HG02642 (cell line): Measurements from ENCODE around the gene DHRSX.
"Not testable (repeated sequence)": the region's sequence is repeated elsewhere in the genome, so short reads cannot be mapped to it uniquely, and the experiment has no call there.

ENCODE experiments used
- ATAC-seq: cut with Tn5 transposase; IDR thresholded peaks from one replicate; pipeline ENCODE4 v1.9.1; 2021; ENCODE audit warnings: mild to moderate bottlenecking; ENCODE audit not compliant: unreplicated experiment, poor library complexity

Gene DHRSX

DNA sequence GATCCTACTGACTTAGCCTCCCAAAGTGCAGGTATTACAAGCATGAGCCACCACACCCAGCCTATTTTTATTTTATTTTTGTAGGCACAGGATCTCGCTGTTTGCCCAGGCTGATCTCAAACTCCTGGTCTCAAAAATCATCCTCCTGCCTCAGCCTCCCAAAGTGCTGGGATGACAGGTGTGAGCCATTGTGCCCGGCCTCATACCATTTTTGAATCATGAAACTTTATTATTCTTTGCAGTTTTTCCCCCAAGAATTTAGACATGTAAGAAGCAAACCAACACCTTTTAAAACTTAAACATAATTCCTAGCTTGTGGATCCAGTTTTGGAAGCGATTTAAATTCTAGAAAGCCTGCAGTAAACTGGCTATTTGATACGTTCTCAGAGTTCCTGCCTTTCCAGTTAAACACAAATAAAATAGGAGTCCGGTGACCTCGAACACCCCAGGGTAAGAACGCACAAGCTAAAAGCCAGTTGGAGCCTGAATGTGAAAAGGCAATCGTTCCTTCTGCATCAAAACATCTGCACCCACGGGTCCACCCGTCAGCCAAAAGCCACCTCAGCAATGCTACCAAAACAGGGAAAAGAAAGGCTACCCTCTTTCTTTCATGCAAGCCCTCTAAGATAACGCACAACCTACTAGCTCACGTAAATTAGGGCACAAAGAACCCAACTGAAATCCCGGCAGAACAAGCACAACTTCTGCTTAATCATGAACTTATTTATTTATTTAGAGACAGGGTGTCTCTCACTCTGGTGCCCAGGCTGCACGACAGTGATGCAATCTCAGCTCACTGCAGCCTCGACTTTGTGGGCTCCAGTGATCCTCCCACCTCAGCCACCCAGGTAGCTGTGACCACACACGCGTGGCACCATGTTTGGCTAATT, 39.7 kb downstream of the DHRSX start:
- ATAC-seq = not testable (repeated sequence)

DNA sequence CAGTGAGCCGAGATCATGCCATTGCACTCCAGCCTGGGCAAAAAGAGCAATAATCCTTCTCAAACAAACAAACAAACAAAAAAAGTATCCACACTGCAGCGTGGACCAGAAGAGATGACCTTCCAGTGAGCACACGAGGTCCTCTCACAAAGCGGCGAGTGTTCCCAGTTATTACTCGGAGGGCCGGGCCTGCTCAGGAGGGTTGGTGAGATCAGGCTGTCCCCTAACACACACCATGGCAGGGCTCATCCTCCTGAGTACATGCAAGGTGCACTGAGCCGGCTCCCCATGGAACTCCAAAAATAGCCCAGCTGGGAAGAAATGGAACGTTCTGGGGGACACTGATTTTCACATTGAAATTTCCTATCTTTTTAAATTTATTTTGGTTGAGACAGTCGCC, 40.7 kb downstream of the DHRSX start:
- not testable (repeated sequence) for ATAC-seq

DNA sequence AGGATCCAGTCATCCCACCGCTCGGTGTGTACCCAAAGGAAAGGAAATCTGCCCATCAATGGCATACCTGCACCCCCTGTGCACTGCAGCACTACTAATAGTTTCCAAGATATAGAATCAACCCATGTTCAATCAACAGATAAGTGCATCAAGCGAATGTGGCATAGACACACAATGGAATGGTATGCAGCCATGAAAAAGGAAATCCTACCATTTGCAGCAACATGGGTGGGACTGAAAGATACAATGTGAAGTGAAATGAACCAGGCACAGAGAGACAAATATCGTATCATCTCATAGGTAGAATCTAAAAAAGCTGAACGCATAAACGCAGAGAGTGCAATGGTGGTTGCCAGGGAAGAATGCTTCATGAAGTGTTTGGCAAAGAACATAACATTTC, 42.5 kb downstream of the DHRSX start:
- ATAC-seq = no peak

DNA sequence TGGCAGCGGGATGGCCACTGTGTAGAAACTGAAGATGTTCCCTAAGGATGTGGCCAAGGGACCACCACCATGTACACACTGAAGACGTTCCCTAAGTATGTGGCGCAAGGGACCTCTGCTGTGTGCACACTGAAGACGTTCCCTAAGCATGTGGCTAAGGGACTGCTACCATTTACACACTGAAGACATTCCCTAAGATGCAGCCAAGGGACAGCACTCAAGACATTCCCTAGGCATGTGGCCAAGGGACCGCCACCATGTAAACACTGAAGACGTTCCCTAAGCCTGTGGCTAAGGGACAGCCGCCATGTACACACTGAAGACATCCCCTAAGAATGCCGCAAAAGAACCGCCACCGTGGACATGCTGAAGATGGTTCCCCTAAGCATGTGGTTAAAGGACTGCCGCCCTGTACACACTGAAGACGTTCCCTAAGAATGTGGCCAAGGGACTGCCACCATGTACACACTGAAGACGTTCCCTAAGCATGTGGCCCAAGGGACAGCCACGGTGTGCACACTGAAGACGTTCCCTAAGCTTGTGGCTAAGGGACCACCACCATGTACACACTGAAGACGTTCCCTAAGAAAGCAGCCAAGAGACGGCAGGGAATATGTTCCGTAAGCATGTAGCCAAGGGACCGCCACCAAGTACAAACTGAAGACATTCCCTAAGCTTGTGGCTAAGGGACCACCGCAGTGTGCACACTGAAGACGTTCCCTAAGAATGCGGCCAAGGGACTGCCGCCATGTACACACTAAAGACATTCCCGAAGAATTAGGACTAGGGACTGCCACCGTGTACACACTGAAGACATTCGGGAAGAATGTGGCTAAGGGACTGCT, 43.3 kb downstream of the DHRSX start:
- no peak for ATAC-seq

DNA sequence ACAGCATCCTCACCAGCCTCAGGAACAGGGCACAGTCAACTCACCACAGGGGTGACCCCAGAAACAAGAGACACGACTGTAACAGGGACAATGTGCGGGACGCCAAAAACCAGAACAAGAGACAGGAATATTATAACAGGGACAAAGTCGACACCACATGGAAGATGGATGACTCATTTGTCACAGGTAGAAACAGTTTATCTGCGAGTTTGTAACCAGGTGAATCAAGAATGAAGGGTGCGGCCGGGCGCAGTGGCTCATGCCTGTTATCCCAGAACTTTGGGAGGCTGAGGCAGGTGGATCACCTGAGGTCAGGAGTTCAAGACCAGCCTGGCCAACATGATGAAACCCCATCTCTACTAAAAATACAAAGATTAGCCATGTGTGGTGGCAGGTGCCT, 44.7 kb downstream of the DHRSX start:
- ATAC-seq = not testable (repeated sequence)

DNA sequence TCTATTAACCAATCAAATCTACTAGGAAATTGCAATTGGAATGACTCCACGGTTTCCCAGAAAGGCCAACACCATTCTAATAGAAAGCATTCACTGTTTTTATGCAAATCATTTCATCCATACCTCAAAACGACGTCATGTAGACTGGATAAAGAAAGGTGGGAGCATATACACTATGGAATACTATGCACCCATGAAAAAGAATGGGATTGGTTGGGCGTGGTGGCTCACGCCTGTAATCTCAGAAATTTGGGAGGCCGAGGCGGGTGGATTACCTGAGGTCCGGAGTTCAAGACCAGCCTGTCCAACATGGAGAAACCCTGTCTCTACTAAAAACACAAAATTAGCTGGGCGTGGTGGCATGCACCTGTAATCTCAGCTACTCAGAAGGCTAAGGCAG, 46.2 kb downstream of the DHRSX start:
- not testable (repeated sequence) for ATAC-seq

DNA sequence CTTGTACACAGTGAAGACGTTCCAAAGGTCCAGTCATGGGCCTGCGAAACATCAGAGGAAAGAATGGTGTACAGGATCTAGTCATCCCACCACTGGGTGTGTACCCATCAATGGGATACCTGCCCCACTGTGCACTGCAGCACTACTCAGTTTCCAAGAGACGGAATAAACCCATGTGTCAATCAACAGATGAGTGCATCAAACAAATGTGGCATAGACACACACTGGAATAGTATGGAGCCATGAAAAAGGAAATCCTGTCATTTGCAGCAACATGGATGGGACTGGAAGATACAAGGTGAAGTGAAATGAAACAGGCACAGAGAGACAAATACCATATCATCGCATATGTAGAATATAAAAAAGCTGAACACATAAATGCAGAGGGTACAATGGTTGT, 48.0 kb downstream of the DHRSX start:
- ATAC-seq = no peak

DNA sequence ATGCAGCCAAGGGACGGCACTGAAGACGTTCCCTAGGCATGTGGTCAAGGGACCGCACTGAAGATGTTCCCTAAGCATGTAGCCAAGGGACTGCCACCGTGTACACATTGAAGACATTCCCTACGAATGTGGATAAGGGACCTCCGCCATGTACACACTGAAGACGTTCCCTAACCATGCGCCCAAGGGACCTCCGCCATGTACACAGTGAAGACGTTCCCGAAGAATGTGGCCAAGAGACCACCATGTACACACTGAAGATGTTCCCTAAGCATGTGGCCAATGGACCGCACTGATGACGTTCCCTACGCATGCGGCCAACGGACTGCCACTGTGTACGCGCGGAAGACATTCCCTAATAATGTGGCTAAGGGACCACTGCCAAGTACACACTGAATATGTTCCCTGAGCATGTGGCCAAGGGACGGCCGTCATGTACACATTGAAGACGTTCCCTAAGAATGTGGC, 48.4 kb downstream of the DHRSX start:
- no peak for ATAC-seq

DNA sequence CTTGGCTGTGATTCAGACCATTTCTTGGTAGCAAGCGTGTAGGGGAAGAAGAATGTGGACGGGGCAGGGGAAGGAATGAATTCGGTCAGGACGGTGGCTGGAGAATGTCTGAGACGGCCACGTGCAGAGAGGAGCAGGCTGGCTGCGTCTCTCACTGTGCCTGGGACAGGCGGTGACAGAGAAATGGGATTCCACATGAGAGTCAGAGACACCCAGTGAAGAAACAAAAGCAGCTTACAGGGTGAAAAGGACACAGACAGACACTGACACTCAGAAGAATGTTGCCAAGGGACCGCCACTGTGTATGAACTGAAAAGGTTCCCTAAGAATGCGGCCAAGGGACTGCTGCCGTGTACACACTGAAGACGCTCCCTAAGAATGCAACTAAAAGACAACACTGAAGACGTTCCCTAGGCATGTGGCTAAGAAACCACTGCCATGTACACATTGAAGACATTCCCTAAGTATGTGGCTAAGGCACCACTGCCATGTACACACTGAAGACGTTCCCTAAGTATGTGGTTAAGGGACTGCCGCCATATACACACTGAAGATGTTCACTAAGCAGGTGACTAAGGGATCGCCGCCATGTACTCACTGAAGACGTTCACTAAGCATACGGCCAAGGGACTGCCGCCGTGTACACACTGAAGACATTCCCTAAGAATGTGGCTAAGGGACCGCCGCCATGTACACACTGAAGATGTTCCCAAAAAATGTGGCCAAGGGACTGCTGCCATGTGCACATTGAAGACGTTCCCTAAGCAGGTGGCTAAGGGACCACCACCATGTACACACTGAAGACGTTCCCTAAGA, 49.1 kb downstream of the DHRSX start:
- ATAC-seq = no peak

DNA sequence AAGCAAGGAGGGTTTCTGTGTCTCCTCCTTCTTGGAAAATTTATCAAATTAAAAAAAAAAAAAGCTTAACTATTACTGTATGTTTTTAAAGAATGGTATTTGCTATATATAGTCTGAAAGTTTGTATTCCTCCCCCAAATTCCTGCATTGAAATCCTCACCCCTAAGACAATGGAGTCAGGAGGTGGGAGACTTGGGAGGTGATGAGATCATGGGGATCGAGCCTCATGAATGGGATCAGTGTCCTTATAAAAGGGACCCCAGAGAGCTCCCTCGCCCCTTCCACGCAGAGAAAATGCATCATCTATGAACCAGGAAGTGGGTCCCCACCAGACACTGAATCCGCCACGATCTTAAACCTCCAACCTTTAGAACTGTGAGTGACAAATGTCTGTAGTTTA, 50.1 kb downstream of the DHRSX start:
- ATAC-seq = no peak

DNA sequence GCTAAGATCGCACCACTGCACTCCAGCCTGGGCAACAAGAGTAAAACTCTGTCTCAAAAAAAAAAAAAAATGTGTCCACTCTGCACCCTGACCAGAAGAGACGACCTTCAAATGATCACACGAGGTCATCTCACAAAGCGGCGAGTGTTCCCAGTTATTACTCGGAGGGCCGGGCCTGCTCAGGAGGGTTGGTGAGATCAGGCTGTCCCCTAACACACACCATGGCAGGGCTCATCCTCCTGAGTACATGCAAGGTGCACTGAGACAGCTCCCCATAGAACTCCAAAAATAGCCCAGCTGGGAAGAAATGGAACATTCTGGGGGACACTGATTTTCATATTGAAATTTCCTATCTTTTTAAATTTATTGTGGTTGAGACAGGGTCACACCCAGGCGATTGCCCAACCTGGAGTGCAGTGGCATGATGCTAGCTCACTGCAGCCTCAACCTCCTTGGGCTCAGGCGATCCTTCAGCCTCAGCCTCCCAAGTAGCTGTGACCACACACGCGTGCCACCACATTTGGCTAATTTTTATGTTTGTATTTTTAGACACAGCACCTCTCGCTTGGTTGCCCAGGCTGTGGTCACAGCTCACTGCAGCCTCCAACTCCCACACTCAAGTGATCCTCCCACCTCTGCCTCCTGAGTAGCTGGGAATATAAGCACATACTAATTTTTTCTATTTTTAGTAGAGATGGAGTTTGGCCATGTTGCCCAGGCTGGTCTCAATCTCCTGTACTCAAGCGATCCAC, 51.5 kb downstream of the DHRSX start:
- no peak for ATAC-seq

DNA sequence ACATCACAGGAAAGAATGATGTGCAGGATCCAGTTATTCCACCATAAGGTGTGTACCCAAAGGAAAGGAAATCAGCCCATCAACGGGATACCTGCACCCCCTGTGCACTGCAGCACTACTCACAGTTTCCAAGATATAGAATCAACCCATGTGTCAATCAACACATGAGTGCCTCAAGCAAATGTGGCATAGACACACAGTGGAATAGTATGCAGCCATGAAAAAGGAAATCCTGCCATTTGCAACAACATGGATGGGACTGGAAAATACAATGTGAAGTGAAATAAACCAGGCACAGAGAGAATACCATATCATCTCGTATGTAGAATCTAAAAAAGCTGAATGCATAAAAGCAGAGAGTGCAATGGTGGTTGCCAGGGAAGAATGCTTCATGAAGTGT, 53.3 kb downstream of the DHRSX start:
- no peak for ATAC-seq

DNA sequence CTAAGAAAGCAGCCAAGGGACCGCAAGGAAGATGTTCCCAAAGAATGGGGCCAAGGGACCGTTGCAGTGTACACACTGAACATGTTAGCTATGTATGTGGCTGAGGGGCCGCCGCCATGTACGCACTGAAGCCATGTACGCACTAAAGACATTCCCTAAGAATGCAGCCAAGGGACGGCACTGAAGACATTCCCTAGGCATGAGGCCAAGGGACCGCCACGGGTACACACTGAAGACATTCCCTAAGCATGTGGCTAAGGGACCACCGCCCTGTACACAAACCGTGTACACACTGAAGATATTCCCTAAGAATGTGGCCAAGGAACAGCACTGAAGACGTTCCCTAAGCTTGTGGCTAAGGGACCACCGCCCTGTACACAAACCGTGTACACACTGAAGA, 54.0 kb downstream of the DHRSX start:
- no peak for ATAC-seq

DNA sequence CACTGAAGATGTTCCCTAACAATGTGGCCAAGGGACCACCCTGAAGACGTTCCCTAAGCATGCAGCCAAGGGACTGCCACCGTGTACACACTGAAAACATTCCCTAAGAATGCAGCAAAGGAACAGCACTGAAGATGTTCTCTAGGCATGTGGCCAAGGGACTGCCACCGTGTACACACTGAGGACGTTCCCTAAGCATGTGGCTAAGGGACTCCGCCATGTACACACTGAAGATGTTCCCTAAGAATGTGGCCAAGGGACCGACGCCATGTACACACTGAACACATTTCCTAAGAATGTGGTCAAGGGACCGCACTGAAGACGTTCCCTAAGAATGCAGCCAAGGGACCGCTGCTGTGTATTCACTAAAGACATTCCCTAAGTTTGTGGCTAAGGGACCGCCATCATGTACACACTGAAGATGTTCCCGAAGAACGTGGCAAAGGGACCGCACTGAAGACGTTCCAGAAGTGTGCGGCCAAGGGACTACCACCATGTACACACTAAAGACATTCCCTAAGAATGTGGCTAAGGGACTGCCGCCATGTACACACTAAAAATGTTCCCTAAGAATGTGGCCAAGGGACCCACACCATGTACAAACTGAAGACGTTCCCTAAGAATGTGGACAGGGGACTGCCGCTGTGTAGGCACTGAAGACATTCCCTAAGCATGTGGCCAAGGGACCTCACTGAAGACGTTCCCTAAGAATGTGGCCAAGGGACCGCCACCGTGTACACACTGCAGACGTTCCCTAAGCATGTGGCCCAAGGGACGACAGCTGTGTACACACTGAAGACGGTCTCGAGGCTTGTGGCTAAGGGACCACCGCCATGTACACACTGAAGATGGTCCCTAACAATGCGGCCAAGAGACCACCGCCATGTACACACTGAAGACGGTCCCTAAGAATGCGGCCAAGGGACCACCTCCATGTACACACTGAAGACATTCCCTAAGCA, 54.8 kb downstream of the DHRSX start:
- ATAC-seq = no peak

DNA sequence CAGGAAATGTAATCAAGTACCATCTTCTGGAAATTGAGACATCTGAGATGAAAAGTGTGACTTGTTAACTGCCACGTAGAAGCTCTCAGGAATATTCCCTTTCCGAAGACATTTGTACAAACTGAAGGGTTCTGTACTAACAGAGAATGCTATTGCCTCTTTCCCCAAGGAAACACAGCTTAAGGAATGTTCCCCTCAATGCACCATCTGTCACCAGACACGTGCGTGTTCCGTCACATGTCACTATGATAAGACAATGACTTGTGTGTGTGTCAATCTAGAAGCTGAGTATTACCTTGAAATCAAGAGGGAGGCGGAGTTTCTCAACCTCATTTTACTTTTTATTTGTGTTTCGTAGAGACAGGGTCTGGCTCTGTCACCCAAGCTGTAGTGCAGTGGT, 58.1 kb downstream of the DHRSX start:
- no peak for ATAC-seq

DNA sequence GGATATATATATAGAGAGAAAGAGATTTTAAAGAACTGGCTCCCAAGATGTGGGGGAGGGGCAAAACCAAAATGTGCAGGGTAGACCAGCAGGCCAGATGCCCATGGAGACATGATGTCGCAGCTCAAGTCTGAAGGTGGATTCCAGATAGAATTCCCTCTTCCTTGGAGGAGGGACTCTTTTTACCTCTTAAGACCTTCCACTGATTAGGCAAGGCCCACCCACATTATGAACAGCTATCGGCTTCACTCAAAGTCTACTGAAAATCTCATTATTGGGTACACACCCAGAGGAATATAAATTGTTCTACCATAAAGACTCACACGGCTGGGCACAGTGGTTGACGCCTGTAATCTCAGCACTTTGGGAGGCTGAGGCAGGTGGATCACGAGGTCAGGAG, 59.3 kb downstream of the DHRSX start:
- ATAC-seq = no peak

DNA sequence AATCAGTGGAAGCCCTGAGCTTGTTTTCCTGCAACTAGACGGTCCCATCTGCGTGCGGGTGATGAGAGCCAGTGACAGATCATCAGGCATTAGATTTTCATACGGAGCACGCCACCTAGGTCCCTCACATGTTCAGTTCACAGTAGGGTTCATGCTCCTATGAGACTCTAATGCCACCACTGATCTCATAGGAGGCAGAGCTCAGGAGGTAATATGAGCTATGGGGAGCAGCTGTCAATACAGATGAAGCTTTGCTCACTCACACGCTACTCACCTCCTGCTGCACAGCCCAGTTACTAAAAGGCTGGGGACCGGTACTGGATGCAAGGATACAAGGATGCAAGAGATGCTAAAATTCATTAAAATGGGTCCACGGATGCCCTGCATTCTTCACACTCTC, 61.2 kb downstream of the DHRSX start:
- ATAC-seq = no peak

DNA sequence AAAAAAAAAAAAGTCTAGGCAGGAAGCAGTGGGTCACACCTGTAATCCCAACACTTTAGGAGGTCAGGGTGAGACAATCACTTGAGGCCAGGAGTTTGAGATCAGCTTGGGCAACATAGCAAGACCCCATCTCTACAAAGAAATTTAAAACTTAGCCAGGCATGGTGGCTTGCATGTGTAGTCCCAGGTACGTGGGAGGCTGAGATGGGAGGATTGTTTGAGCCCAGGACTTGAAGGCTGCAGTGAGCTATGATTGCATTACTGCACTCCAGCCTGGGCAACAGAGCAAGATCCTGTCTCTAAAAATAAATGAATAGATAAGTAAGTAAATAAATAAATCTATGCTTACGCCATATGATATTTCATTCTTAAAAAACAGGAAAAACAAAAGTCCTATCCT, 65.3 kb downstream of the DHRSX start:
- ATAC-seq = no peak
